ENCODE results near the gene ADIPOQ.

- TF ChIP-seq POLR2A (IDR thresholded peaks at IDR 0.05; ENCODE audit: low read length) (no peak), GATA1 (IDR thresholded peaks at IDR 0.05; ENCODE audit: low read depth, low read length) (no peak)
Observed at GRCh38 chr3:186832276-186832675, 10.2 kb upstream of the ADIPOQ start.

Data from erythroblast (primary cell).